BJ (cell line): Measurements from ENCODE around the gene ZC3H4. TPM values are rescaled to one million over a fixed set of nuclear protein-coding genes. Genes with fewer than 3 reads are reported as not detected.

Source experiments
- CTCF ChIA-PET: fragments of 350-600 bp; formaldehyde crosslinking; extraction: SDS; loops from one replicate; lab custom pipeline; 2021; ENCODE audit warnings: antibody characterized with exemption, inconsistent platforms; lab: Yijun Ruan, JAX
- POLR2A ChIA-PET: fragments of 300-600 bp; sonication (Branson Sonifier 250); formaldehyde crosslinking; extraction: SDS; loops from one replicate; lab custom pipeline; 2021; ENCODE audit warnings: antibody characterized with exemption; lab: Charles Lee
- DNase-seq: peaks from one replicate; pipeline ENCODE4 v3.0.0-alpha.2; 2011; ENCODE audit warnings: low read depth
- H3K27me3 ChIP-seq: 2 replicates; pipeline ENCODE4 v1.6.0; 2011; ENCODE audit warnings: low read length; ENCODE audit not compliant: control insufficient read depth, insufficient read depth
- H3K36me3 ChIP-seq: 2 replicates; pipeline ENCODE4 v1.5.1; 2011; ENCODE audit warnings: low read length; ENCODE audit not compliant: control insufficient read depth, insufficient read depth
- H3K4me3 ChIP-seq: 2 replicates; pipeline ENCODE4 v1.5.1; 2011; ENCODE audit warnings: low read depth, mild to moderate bottlenecking, control low read depth, low read length
- polyA plus RNA-seq: library from polyadenylated mRNA; depleted of rRNA; stranded (reverse); fragments of >200 nt; gene quantifications from 2 replicates; pipeline ENCODE4 v1.2.3, GENCODE V29; 2011
- TF ChIP-seq, protein P1 (sequence below): IDR thresholded peaks from 2 replicates; pipeline ENCODE4 v1.5.1; 2011; ENCODE audit warnings: low read depth, mild to moderate bottlenecking, control low read depth, inconsistent platforms, low read length, moderate library complexity; ENCODE audit not compliant: insufficient read depth

ZC3H4 gene
- polyA plus RNA-seq, 1 experiment: 4.3 TPM

DNA sequence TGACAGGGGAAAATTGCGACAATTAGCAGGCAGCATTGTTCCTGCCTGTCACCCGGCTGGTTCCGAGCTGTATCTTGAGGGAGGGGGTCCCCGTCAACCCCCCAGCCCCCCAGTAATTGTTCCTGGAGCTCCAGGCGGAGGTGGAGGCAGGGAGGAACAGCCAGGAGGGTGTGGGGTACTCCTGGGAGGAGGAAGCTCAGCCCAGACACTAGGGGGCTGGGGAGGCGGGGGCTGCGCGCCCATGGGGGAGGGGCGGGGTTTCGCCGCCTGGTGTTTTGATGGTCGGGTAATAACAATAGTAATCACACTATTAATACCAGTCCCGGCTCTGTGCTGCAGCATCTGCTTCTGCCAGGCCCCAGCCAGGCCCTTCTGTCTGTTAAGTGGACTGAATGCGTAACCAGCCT is 85.4 kb downstream of the ZC3H4 start:
- ChIA-PET POLR2A (no interaction called here), CTCF (no interaction called here)
- H3K36me3 ChIP-seq: no peaks in the 10 kb centered on the region
- peaks cover 8% of the 10 kb centered on the region for H3K27me3 ChIP-seq
- no peak for DNase-seq
- TF ChIP-seq, protein P1, sequence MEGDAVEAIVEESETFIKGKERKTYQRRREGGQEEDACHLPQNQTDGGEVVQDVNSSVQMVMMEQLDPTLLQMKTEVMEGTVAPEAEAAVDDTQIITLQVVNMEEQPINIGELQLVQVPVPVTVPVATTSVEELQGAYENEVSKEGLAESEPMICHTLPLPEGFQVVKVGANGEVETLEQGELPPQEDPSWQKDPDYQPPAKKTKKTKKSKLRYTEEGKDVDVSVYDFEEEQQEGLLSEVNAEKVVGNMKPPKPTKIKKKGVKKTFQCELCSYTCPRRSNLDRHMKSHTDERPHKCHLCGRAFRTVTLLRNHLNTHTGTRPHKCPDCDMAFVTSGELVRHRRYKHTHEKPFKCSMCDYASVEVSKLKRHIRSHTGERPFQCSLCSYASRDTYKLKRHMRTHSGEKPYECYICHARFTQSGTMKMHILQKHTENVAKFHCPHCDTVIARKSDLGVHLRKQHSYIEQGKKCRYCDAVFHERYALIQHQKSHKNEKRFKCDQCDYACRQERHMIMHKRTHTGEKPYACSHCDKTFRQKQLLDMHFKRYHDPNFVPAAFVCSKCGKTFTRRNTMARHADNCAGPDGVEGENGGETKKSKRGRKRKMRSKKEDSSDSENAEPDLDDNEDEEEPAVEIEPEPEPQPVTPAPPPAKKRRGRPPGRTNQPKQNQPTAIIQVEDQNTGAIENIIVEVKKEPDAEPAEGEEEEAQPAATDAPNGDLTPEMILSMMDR: 0 out of 2 replicates have a peak, but pooled peaks have one; percentile 3
- H3K4me3 ChIP-seq: no peak overlapping the region

DNA sequence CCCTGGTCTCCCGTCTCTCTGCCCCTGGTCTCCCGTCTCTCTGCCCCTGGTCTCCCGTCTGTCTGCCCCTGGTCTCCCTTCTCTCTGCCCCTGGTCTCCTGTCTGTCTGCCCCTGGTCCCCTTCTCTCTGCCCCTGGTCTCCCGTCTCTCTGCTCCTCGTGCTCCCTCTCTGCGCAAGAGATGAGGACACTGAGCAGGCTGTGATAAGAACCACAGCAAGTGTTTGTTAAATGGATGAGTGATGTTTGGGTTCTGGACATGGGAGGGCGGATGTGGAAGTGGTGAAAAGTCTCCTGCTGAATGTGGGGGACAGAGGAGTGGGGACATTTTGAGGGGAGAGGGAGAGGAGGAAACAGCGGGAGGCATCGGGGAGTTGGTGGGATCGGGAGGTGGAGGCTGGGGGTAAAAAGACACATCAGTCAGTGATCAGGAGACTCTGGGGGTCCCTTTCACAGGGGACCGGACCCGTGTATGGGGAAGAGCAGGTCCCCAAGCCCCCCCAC is 85.9 kb downstream of the ZC3H4 start:
- TF ChIP-seq, protein P1: no peak
- Histone ChIP-seq H3K36me3 (no peaks in the 10 kb centered on the region), H3K27me3 (peaks cover 9% of the 10 kb centered on the region), H3K4me3 (no peak overlapping the region)
- ChIA-PET POLR2A (no interaction called here), CTCF (no interaction called here)
- no peak for DNase-seq

GRCh38 chr19:47026889-47027288 is 86.7 kb downstream of the ZC3H4 start:
- Histone ChIP-seq H3K4me3 (no peak overlapping the region), H3K36me3 (no peaks in the 10 kb centered on the region), H3K27me3 (peaks cover 12% of the 10 kb centered on the region)
- TF ChIP-seq, protein P1: no peak
- CTCF ChIA-PET: interaction anchor here (1.7 kb wide), 1 partner anchor 8 kb away, joined by 9 read pairs; no protein-coding TSS in a partner anchor
- DNase-seq: no peak
- POLR2A ChIA-PET: no interaction called here

DNA sequence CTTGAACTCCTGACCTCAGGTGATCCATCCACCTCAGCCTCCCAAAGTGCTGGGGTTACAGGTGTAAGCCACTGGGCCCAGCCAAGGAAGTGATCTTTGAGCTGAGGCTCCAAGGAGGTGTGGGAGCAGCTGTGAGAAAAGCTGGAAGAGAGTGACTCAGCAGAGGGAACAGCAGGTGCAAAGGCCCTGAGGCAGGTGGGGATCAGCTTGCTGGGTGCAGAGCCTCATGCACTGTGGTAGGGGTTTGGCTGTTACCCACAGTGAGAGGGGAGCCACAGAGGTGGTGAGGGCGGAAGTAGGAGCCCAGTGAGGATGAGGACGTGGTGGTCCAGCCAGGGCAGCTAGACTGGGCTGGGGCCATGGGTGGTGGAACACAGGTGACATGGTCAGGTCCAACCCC is 87.4 kb downstream of the ZC3H4 start:
- Histone ChIP-seq H3K4me3 (no peak overlapping the region), H3K36me3 (no peaks in the 10 kb centered on the region), H3K27me3 (peaks cover 15% of the 10 kb centered on the region)
- TF ChIP-seq, protein P1: no peak
- ChIA-PET CTCF (interaction anchor here (1.4 to 1.7 kb wide), 2 partner anchors 9 to 13 kb away, joined by 9 to 14 read pairs; no protein-coding TSS in a partner anchor), POLR2A (interaction anchor here (0.7 kb wide), 1 partner anchor 400 kb away, joined by 3 read pairs; no protein-coding TSS in a partner anchor)
- no peak for DNase-seq

DNA sequence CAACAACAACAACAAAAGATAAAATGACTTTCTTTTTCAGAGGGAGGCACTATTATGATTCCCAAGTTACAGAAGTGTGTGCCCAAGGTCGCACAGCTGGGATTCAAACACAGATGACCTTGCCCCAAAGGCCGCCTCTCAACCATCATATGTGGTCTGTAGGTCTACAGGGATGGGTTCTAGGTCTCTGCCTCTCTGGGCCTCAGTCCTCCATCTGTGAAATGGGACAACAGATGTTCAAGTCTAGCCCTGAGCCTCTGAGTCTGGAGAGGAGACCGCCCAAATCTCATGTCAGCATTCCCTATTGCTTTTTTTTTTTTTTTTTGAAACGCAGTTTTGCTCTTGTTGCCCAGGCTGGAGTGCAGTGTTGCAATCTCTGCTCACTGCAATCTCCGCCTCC is 89.1 kb downstream of the ZC3H4 start:
- Histone ChIP-seq H3K27me3 (peaks cover 15% of the 10 kb centered on the region), H3K4me3 (no peak overlapping the region), H3K36me3 (no peaks in the 10 kb centered on the region)
- POLR2A ChIA-PET: no interaction called here
- CTCF ChIA-PET: interaction anchor here (0.6 to 1.4 kb wide), 3 partner anchors 11 to 54 kb away, joined by 3 read pairs; no protein-coding TSS in a partner anchor
- DNase-seq: no peak
- TF ChIP-seq, protein P1: no peak
